ENCODE results near the gene YBX1.
"Not testable (repeated sequence)": the region's sequence is repeated elsewhere in the genome, so short reads cannot be mapped to it uniquely, and the experiment has no call there.

YBX1 gene

GRCh38 chr1:42681741-42682483 lies at the start of gene YBX1:
Gene YBX1 (plus strand): TSS chr1:42682418. CDS start chr1:42682566, 148 bp downstream.
- peak; percentile 98 for DNase-seq (ENCODE audit: low spot score)

- DNase-seq (ENCODE audit: low spot score): no peak
These were observed 43.1 kb upstream of the YBX1 start for GRCh38 chr1:42639116-42639515.

- no peak for DNase-seq (ENCODE audit: low spot score)
These were observed 36.2 kb upstream of the YBX1 start for GRCh38 chr1:42646056-42646455.

- no peak for DNase-seq (ENCODE audit: low spot score)
These were observed 25.0 kb upstream of the YBX1 start for GRCh38 chr1:42657201-42657600.

GRCh38 chr1:42657981-42658876 lies 24.0 kb upstream of the YBX1 start, which contains the start of gene PPIH:
Gene PPIH (plus strand): TSS chr1:42658423. CDS start chr1:42658447, 24 bp downstream.
- DNase-seq (ENCODE audit: low spot score): peak; percentile 99

GRCh38 chr1:42658877-42659337 lies 23.3 kb upstream of the YBX1 start:
- peak; percentile 25 for DNase-seq (ENCODE audit: low spot score)

- no peak for DNase-seq (ENCODE audit: low spot score)
These were observed 21.2 kb upstream of the YBX1 start for GRCh38 chr1:42660907-42661500.

- no peak for DNase-seq (ENCODE audit: low spot score)
These were observed 12.3 kb upstream of the YBX1 start for GRCh38 chr1:42669936-42670335.

GRCh38 chr1:42670425-42670824 lies 11.8 kb upstream of the YBX1 start:
- DNase-seq (ENCODE audit: low spot score): no peak

- no peak for DNase-seq (ENCODE audit: low spot score)
These were observed 8.0 kb upstream of the YBX1 start for GRCh38 chr1:42674214-42674613.

GRCh38 chr1:42674682-42675081 lies 7.5 kb upstream of the YBX1 start:
- DNase-seq (ENCODE audit: low spot score): no peak

- no peak for DNase-seq (ENCODE audit: low spot score)
These were observed 6.8 kb upstream of the YBX1 start for GRCh38 chr1:42675467-42675866.

- no peak for DNase-seq (ENCODE audit: low spot score)
These were observed 5.6 kb upstream of the YBX1 start for GRCh38 chr1:42676534-42677087.

- peak; percentile 30 for DNase-seq (ENCODE audit: low spot score)
These were observed 2.7 kb upstream of the YBX1 start for GRCh38 chr1:42679364-42679983.

- DNase-seq (ENCODE audit: low spot score): no peak
These were observed 2.2 kb upstream of the YBX1 start for GRCh38 chr1:42680055-42680454.

- peak; percentile 14 for DNase-seq (ENCODE audit: low spot score)
These were observed 1.1 kb upstream of the YBX1 start for GRCh38 chr1:42680921-42681683.

- not testable (repeated sequence) for DNase-seq (ENCODE audit: low spot score)
These were observed 193 bp downstream of the YBX1 start for GRCh38 chr1:42682484-42682738.

GRCh38 chr1:42682739-42683531 lies 717 bp downstream of the YBX1 start:
- peak; percentile 91 for DNase-seq (ENCODE audit: low spot score)

- DNase-seq (ENCODE audit: low spot score): no peak
These were observed 1.9 kb downstream of the YBX1 start for GRCh38 chr1:42684139-42684538.

- no peak for DNase-seq (ENCODE audit: low spot score)
These were observed 4.2 kb downstream of the YBX1 start for GRCh38 chr1:42686418-42686817.

All from AG20443 (cell line).